HG02970 (cell line): ENCODE measurements around the gene CADM4.
"Not testable (repeated sequence)": the region's sequence is repeated elsewhere in the genome, so short reads cannot be mapped to it uniquely, and the experiment has no call there.

ENCODE experiments used
- ATAC-seq: cut with Tn5 transposase; IDR thresholded peaks from one replicate; pipeline ENCODE4 v1.9.1; 2021; ENCODE audit warnings: mild to moderate bottlenecking, moderate library complexity, moderate number of reproducible peaks; ENCODE audit not compliant: unreplicated experiment, low FRiP score

CADM4 gene

GRCh38 chr19:43612374-43612773, 27.3 kb downstream of the CADM4 start:
- no peak for ATAC-seq

GRCh38 chr19:43611788-43612187, 27.9 kb downstream of the CADM4 start, which contains the start of gene SRRM5:
SRRM5 (plus strand) TSS chr19:43612088; CDS start chr19:43612122, 34 bp downstream.
- ATAC-seq = no peak

- no peak for ATAC-seq
Measured at GRCh38 chr19:43610493-43610892, 29.2 kb downstream of the CADM4 start.

GRCh38 chr19:43609872-43610271, 29.8 kb downstream of the CADM4 start:
- no peak for ATAC-seq

GRCh38 chr19:43607238-43608205, 32.1 kb downstream of the CADM4 start:
- no peak for ATAC-seq

GRCh38 chr19:43606569-43607229, 33.0 kb downstream of the CADM4 start:
- ATAC-seq = no peak

GRCh38 chr19:43605875-43606568, 33.6 kb downstream of the CADM4 start:
- ATAC-seq = no peak

- ATAC-seq = not testable (repeated sequence)
Measured at GRCh38 chr19:43600326-43600725, 39.3 kb downstream of the CADM4 start.

GRCh38 chr19:43599635-43600295, 39.9 kb downstream of the CADM4 start:
- ATAC-seq = no peak

GRCh38 chr19:43598445-43599240, 41.0 kb downstream of the CADM4 start:
- ATAC-seq = no peak

GRCh38 chr19:43597876-43598275, 41.8 kb downstream of the CADM4 start:
- ATAC-seq = no peak

GRCh38 chr19:43596842-43597461, 42.7 kb downstream of the CADM4 start:
- no peak for ATAC-seq

- ATAC-seq = peak; percentile 91
Measured at GRCh38 chr19:43595999-43596841, 43.4 kb downstream of the CADM4 start, which contains the start of the genes IRGQ and ZNF576. IRGQ (minus strand) TSS chr19:43596134; CDS start chr19:43595338, 796 bp downstream. ZNF576 (plus strand) TSS chr19:43596595; CDS start chr19:43597109, 514 bp downstream.

GRCh38 chr19:43595605-43595998, 44.0 kb downstream of the CADM4 start:
- peak; percentile 2 for ATAC-seq

- ATAC-seq = no peak
Measured at GRCh38 chr19:43594710-43595604, 44.7 kb downstream of the CADM4 start.

- ATAC-seq = no peak
Measured at GRCh38 chr19:43594081-43594697, 45.5 kb downstream of the CADM4 start.
